Measurements from ENCODE around the gene CDH5. TPM values are rescaled to one million over a fixed set of nuclear protein-coding genes. Genes with fewer than 3 reads are reported as not detected.
"Not testable (repeated sequence)": the region's sequence is repeated elsewhere in the genome, so short reads cannot be mapped to it uniquely, and the experiment has no call there.

CDH5 gene, protein sequence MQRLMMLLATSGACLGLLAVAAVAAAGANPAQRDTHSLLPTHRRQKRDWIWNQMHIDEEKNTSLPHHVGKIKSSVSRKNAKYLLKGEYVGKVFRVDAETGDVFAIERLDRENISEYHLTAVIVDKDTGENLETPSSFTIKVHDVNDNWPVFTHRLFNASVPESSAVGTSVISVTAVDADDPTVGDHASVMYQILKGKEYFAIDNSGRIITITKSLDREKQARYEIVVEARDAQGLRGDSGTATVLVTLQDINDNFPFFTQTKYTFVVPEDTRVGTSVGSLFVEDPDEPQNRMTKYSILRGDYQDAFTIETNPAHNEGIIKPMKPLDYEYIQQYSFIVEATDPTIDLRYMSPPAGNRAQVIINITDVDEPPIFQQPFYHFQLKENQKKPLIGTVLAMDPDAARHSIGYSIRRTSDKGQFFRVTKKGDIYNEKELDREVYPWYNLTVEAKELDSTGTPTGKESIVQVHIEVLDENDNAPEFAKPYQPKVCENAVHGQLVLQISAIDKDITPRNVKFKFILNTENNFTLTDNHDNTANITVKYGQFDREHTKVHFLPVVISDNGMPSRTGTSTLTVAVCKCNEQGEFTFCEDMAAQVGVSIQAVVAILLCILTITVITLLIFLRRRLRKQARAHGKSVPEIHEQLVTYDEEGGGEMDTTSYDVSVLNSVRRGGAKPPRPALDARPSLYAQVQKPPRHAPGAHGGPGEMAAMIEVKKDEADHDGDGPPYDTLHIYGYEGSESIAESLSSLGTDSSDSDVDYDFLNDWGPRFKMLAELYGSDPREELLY
- not detected for polyA plus RNA-seq

DNA sequence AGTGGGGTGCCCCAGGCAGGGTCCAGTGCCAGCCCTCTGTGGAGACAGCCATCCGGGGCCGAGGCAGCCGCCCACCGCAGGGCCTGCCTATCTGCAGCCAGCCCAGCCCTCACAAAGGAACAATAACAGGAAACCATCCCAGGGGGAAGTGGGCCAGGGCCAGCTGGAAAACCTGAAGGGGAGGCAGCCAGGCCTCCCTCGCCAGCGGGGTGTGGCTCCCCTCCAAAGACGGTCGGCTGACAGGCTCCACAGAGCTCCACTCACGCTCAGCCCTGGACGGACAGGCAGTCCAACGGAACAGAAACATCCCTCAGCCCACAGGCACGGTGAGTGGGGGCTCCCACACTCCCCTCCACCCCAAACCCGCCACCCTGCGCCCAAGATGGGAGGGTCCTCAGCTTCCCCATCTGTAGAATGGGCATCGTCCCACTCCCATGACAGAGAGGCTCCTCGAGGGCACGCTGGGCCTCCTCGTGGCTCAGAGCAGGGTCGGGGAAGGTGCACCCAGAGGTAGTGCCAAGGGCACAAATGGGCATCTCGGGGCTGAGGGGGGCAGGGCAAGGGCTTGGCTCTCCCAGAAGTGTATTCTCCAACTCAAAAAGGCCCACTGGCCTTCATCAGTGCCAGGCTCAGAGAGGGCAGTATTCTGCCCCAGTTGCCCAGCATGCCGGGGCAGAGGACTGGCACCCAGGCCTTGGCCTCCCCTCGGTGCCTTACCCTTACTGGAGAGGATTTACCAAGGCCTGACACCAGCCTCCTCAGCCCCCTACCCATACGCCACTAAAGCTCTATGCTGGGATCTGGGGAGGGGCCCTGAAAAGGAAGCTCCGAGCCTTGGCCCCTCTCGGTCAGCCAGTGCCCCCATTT lies at the start of gene CDH5:
CDH5 (plus strand) TSS at position 259 of the 867 bp plus-strand sequence. CDS start 12,647 bp downstream, outside the sequence.
- H3K27me3 Mint-ChIP-seq (ENCODE audit: low read depth in 3 of 3): peaks cover 4 to 10% (median 5%) of the 10 kb centered on the region in 3 donors
- peaks cover 0 to 4% (median 0%) of the 10 kb centered on the region in 3 donors for H3K36me3 Mint-ChIP-seq
- H3K4me3 Mint-ChIP-seq: no peak within 1 kb of the TSS
- no peak within 1 kb of the TSS for H3K27ac Mint-ChIP-seq
- DNase-seq: no peak
- H3K4me1 Mint-ChIP-seq: no peaks in the 10 kb centered on the region
- H3K9me3 Mint-ChIP-seq: no peaks in the 10 kb centered on the region

DNA sequence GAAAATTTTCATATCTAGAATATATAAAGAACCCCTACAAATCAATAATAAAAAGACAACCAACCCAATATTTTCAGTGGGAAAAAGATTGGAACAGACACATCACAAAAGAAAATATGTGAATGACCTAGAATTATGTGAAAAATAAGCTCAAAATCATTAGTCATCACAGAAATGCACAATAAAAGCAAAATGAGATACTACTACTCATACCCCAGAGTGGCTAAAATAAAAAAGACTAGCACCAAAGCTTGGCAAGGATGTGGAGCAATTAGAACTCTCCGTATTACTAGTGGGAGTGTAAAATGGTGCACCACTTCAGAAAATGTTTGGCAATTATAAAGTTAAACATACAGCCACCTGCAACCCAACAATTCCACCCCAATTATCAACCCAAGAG lies 48.0 kb upstream of the CDH5 start:
- DNase-seq: no peak
- peaks cover 2 to 4% (median 4%) of the 10 kb centered on the region in 3 donors for H3K27me3 Mint-ChIP-seq (ENCODE audit: low read depth in 3 of 3)
- no peaks in the 10 kb centered on the region for H3K36me3 Mint-ChIP-seq
- H3K4me3 Mint-ChIP-seq: no peak overlapping the region
- no peak overlapping the region for H3K27ac Mint-ChIP-seq
- H3K9me3 Mint-ChIP-seq: no peaks in the 10 kb centered on the region
- no peaks in the 10 kb centered on the region for H3K4me1 Mint-ChIP-seq

DNA sequence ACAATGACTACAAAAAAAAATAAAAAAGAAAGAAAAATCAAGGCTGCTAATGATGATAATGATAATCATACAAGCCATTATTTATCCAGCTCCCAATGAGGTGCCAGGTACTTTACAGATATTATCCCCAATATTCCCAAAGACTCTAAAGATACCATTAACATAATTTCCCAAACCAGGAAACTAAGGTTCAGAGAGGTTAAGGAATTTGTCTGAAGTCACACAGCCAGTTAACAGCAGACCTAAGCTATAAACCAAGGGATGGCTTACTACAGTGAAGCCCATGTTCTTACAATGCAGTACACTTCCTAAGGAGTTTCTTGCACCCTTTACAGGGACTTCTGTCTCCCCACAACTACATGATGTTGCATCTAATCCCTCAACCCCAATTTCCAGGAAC lies 45.7 kb upstream of the CDH5 start:
- H3K36me3 Mint-ChIP-seq: no peaks in the 10 kb centered on the region
- H3K9me3 Mint-ChIP-seq: no peaks in the 10 kb centered on the region
- no peak overlapping the region for H3K4me3 Mint-ChIP-seq
- H3K27me3 Mint-ChIP-seq (ENCODE audit: low read depth in 3 of 3): peaks cover 2 to 10% (median 4%) of the 10 kb centered on the region in 3 donors
- no peak overlapping the region for H3K27ac Mint-ChIP-seq
- H3K4me1 Mint-ChIP-seq: no peaks in the 10 kb centered on the region
- DNase-seq: no peak

DNA sequence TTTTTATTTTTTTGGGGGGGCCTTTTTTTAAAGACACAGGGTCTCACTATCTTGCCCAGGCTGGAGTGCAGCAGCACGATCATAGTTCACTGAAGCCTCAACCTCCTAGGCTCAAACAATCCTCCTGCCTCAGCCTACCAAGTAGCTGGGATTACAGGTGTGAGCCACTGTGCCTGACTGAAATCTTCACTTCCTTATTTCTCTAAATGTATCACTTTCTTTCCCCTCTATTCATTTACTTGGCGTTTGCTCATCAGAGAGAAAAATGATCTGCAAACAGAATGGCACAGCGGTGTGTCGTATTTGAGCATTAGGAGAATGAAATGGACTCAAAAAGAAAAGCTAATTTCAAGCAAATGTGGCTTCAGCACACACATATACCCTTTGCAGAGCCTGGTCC lies 44.3 kb upstream of the CDH5 start:
- no peaks in the 10 kb centered on the region for H3K9me3 Mint-ChIP-seq
- peaks cover 2 to 10% (median 4%) of the 10 kb centered on the region in 3 donors for H3K27me3 Mint-ChIP-seq (ENCODE audit: low read depth in 3 of 3)
- DNase-seq: no peak

DNA sequence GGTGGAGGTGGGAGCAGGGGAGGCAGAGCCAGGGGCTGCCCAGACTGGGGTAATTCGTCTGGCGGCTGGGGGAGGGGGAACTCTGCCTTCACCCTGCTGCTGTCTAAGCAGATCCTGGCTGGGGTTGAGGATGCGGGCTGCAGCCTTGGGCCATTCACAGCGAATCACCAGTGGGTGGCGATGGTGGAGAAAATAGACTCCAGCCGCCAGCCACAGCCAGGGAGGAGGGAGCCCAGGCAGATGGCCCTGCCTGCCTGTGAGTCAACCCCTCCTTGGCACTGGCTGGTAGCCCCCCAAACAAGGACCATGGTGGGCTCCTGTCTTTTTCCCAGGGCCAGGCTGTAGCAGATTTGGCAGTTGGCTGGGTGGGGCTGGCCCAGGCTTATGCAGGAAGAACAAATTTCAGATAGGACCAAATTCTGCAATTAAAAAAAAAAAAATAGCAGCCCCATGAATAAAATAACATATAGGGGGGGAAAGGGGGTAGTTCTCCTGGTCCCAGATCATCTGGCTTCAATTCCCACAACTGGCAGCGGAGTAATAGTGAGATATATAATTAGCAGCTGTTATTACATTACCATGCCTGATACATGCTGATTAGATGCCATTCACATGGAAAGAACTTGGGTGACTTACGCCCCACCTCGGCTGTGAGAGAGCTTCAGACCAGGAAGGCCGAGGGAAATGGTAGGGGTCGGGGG lies 41.5 kb upstream of the CDH5 start:
- Mint-ChIP-seq H3K27me3 (ENCODE audit: low read depth in 3 of 3) (peaks cover 4 to 14% (median 4%) of the 10 kb centered on the region in 3 donors), H3K27ac (no peak overlapping the region), H3K4me3 (no peak overlapping the region), H3K9me3 (no peaks in the 10 kb centered on the region), H3K4me1 (no peaks in the 10 kb centered on the region), H3K36me3 (no peaks in the 10 kb centered on the region)
- DNase-seq: no peak

More for the DNA sequence above, 44.3 kb upstream of the CDH5 start:
- Mint-ChIP-seq H3K27ac (no peak overlapping the region), H3K4me3 (no peak overlapping the region), H3K4me1 (no peaks in the 10 kb centered on the region), H3K36me3 (no peaks in the 10 kb centered on the region)

DNA sequence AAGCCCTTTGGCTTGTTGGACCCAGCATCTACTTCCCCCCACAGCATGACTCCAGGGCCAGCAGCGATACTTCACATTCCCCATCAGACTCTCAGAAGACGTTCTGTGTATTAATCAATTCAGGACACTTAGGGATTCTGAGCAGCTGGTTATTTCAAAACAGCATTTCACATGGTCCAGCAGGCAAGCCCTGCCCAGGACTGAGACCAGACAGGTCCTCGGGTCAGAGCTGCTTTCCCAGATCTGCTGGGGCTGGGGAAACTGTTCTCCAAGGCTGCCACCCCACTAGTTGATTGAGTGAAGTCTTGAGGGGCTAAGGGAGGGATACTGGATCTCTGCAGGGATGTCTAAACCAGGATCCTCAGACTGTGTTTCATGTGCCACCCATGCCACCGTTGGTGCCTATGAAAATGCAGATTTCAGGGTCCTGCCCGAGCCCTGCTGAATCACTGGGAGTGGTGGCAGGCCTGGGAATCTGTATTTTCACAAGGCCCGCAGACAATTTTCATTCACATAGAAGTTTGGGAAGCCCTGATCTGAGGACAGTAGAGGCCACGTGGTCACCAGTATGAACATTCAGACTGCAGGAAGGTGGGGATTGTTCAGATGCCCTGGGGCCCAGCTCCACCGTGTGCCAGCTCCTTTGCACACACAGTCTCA lies 40.6 kb upstream of the CDH5 start:
- Mint-ChIP-seq H3K27me3 (ENCODE audit: low read depth in 3 of 3) (peaks cover 4 to 14% (median 4%) of the 10 kb centered on the region in 3 donors), H3K4me3 (no peak overlapping the region)

DNA sequence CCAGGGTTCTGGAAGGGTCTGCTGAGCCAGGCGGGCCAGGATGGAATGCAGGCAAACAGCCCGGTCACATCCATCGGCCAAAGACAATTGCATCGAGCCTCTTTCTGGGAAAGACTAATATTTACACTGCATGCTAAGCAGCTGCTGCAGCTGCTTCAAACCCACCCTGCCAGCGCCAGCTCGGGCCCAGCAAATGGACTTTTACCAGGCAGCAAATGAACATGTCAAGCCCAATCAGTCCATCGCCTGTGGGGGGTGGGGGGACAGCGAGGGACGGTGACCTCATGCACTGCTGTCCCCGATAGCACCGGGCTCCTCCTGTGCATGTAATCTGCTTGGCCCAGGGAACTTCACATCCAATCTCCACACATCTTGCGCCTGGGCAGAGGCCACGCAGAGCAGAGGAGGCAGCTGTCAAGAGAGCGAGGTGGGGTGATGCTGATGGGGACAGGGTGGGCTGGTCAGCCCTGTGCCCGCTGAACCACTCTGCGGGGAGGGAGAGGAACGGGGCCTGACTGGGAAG lies 39.4 kb upstream of the CDH5 start:
- H3K9me3 Mint-ChIP-seq: no peaks in the 10 kb centered on the region
- no peak for DNase-seq
- H3K27me3 Mint-ChIP-seq (ENCODE audit: low read depth in 3 of 3): peaks cover 0 to 14% (median 6%) of the 10 kb centered on the region in 3 donors
- H3K4me1 Mint-ChIP-seq: no peaks in the 10 kb centered on the region
- no peak overlapping the region for H3K4me3 Mint-ChIP-seq
- no peak overlapping the region for H3K27ac Mint-ChIP-seq
- H3K36me3 Mint-ChIP-seq: no peaks in the 10 kb centered on the region

More for the DNA sequence above, 40.6 kb upstream of the CDH5 start:
- no peak for DNase-seq
- Mint-ChIP-seq H3K36me3 (no peaks in the 10 kb centered on the region), H3K27ac (no peak overlapping the region), H3K4me1 (no peaks in the 10 kb centered on the region), H3K9me3 (no peaks in the 10 kb centered on the region)

DNA sequence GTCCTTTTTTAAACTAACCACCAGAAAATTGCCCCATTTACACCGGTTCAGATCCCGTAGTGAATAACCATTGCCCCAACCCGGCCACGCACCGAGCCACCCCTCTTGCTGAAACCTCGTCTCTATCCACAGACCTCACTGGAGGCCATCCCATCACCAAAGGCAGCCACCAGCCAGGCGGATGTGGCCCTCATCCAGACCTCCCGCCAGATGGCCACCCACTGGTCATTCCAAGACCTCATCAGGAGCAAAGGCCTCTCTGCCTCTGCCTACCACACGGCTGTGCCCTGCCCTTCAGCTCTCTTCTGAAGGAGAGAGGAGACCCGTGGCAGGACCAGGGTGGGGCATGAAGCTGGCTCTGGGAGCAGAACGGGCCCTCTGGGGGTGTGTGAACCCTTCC lies 38.2 kb upstream of the CDH5 start:
- Mint-ChIP-seq H3K9me3 (no peaks in the 10 kb centered on the region), H3K27me3 (ENCODE audit: low read depth in 3 of 3) (peaks cover 0 to 13% (median 4%) of the 10 kb centered on the region in 3 donors), H3K27ac (no peak overlapping the region), H3K4me1 (no peaks in the 10 kb centered on the region), H3K4me3 (no peak overlapping the region), H3K36me3 (no peaks in the 10 kb centered on the region)
- no peak for DNase-seq

DNA sequence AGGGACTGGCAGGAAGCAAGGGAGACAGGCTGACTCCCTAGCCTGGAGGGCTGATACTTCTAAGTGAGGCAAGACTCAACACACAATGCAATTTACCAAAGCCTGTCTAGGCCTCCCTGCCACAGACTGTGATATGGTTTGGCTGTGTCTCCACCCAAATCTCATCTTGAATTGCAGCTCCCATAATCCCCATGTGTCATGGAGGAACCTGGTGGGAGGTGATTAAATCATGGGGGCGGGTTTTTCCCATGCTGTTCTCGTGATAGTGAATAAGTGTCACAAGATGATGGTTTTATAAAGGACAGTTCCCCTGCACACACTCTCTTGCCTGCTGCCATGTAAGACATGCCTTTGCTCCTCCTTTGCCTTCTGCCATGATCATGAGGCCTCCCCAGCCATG lies 35.0 kb upstream of the CDH5 start:
- H3K4me1 Mint-ChIP-seq; DNase-seq; H3K4me3 Mint-ChIP-seq; H3K27me3 Mint-ChIP-seq (ENCODE audit: low read depth in 3 of 3); H3K9me3 Mint-ChIP-seq; H3K27ac Mint-ChIP-seq; H3K36me3 Mint-ChIP-seq: not testable (repeated sequence)

DNA sequence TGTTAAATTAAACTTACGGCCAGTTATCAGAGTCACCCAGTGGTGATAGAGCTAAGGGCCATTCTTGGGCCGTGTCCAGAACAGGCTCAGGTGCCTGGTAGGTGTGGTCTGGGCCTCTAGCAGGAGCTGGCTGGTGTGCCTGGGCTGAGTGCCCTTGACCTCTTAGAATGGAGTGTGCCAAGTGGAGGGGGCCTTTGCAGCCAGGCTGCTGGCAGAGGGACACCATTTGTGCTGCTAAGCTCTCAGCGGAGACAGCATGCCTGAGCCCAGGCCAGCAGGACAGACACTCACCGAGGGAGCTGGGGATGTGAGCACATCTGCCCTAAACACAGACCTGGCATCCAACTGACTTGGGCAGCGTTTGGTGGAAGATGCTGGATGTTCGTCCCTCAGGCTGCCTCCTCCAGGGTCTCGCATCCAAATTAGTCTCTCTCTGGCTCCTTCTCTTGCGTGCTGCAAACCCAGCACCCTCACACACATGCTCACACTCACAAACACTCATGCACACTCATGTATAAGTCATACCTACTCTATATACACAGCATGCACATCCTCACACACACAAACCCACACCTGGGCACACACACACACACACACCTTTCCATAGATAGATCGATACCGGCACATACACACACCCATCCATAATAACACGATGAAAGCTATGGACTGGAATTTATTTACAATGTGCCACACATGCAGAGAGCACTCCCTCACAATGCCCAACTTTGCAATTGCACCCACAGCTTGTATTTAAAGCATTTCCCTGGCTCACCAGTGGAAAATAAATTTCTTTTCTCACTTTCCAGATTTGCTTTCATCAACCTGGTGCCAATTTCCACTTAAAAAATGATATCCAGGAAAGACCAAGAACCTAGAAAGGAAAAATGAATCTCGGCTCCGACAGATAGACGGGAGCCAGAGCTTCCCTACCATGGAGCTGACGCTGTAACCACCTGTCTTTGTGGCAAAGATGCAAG lies 33.6 kb upstream of the CDH5 start:
- no peak overlapping the region for H3K27ac Mint-ChIP-seq
- H3K4me3 Mint-ChIP-seq: no peak overlapping the region
- no peaks in the 10 kb centered on the region for H3K9me3 Mint-ChIP-seq
- H3K4me1 Mint-ChIP-seq: no peaks in the 10 kb centered on the region
- H3K36me3 Mint-ChIP-seq: no peaks in the 10 kb centered on the region
- peaks cover 2 to 10% (median 6%) of the 10 kb centered on the region in 3 donors for H3K27me3 Mint-ChIP-seq (ENCODE audit: low read depth in 3 of 3)
- DNase-seq: no peak

DNA sequence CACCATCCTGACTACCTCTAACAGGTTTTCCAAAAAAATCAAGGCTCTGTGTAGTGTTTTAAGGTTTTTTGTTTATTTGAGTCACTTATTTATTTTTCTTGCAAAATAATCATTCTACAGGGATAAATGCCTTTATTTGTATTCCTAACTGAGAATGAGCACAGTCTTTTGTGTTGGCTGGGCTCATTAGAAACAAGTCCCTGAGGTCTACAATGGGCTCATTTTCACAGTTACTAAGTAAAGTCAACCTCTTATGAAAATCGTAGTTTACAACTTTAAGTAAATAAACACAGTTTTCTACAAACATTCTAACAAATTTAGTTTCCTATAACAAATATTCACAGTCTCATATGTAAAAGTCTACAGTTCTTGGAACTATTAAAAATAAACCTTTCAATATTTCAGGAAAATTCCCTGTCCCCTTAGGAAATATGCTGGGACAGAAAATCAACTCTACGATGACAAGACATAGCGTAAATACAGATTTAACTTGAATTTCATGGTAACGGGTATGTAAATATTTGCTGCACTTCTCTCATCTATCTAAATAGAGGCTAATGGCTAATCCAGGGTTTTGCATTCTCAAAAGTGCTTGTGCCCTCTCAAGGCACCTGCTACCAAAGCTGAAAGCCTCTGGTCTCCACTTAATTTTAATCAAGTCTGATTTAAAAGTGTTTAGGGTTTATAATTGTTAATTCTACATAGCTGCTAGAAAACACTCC lies 31.5 kb upstream of the CDH5 start:
- Mint-ChIP-seq H3K4me1 (no peaks in the 10 kb centered on the region), H3K9me3 (no peaks in the 10 kb centered on the region), H3K4me3 (no peak overlapping the region), H3K27me3 (ENCODE audit: low read depth in 3 of 3) (peaks cover 2 to 10% (median 5%) of the 10 kb centered on the region in 3 donors), H3K27ac (no peak overlapping the region), H3K36me3 (no peaks in the 10 kb centered on the region)
- DNase-seq: no peak
